Measurements from ENCODE around the gene SPRING1.

- TF ChIP-seq CTCF (IDR thresholded peaks at IDR 0.05) (no peak), POLR2A (IDR thresholded peaks at IDR 0.05) (no peak), POLR2AphosphoS5 (IDR thresholded peaks at IDR 0.05) (no peak)
Observed at GRCh38 chr12:116749884-116750283, 12.0 kb upstream of the SPRING1 start.

Data from sigmoid colon (tissue), 4 donors.